NT2/D1 (cell line): ENCODE measurements around the gene TMIGD2.
A peak's percentile ranks its signal among the peaks of the same experiment; 100 is the strongest.

ENCODE experiments used
- DNase-seq: peaks from one replicate; pipeline ENCODE4 v3.0.0-alpha.2; 2011; ENCODE audit warnings: low read depth, low spot score
- H3K27me3 ChIP-seq: 2 replicates; pipeline ENCODE4 v1.6.0; 2011; ENCODE audit warnings: mild to moderate bottlenecking; ENCODE audit not compliant: insufficient read length, insufficient read depth
- H3K36me3 ChIP-seq: 2 replicates; pipeline ENCODE4 v1.6.1; 2011; ENCODE audit warnings: mild to moderate bottlenecking, low read length, mixed read lengths; ENCODE audit not compliant: insufficient read depth, insufficient read length
- H3K4me1 ChIP-seq: 2 replicates; pipeline ENCODE4 v1.5.1; 2011; ENCODE audit not compliant: insufficient read depth, insufficient read length
- H3K4me3 ChIP-seq: 2 replicates; pipeline ENCODE4 v1.5.1; 2011; ENCODE audit warnings: low read depth; ENCODE audit not compliant: insufficient read length
- H3K9ac ChIP-seq: 2 replicates; pipeline ENCODE4 v1.6.0; 2011; ENCODE audit warnings: low read depth; ENCODE audit not compliant: insufficient read length
- H3K9me3 ChIP-seq: 2 replicates; pipeline ENCODE4 v1.5.1; 2011; ENCODE audit warnings: mild to moderate bottlenecking, low read length; ENCODE audit not compliant: insufficient read depth
- SUZ12 ChIP-seq: IDR thresholded peaks from 2 replicates; pipeline ENCODE4 v1.6.1; 2011; ENCODE audit not compliant: insufficient read length, insufficient read depth; ENCODE audit errors: extremely low read depth
- YY1 ChIP-seq: IDR thresholded peaks from 2 replicates; pipeline ENCODE4 v1.6.1; 2011; ENCODE audit not compliant: insufficient read length, insufficient read depth
- ZNF274 ChIP-seq: IDR thresholded peaks from 2 replicates; pipeline ENCODE4 v1.6.1; 2011; ENCODE audit warnings: mild to moderate bottlenecking, low read depth, low read length

The TMIGD2 gene

DNA sequence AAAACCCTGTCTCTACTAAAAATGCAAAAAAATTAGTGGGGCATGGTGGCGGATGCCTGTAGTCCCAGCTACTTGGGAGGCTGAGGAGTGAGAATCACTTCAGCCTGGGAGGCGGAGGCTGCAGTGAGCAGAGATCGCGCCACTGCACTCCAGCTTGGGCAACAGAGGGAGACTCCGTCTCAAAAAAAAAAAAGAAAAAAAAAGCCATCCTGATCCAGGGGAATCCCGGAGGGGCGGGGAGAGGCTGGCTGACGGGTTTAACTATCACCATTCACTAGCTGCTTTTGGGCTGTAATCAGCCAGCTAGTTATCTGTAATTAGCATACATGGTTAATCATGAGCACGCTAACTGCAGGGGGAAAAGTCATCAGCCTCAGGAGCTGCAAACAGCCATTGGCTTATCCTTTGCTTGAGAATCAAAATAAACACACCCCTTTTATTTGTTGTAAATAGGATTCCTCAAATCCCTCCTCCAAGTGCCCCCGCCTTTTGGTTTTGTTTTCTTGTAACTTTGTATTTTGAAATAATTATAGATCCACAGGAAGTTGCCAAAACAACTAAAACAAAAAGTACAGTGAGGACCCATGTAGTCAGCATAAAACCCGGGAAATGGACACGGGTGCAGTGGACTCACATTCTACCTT is 11.8 kb upstream of the TMIGD2 start:
- H3K27me3 ChIP-seq, result no peaks in the 10 kb centered on the region

DNA sequence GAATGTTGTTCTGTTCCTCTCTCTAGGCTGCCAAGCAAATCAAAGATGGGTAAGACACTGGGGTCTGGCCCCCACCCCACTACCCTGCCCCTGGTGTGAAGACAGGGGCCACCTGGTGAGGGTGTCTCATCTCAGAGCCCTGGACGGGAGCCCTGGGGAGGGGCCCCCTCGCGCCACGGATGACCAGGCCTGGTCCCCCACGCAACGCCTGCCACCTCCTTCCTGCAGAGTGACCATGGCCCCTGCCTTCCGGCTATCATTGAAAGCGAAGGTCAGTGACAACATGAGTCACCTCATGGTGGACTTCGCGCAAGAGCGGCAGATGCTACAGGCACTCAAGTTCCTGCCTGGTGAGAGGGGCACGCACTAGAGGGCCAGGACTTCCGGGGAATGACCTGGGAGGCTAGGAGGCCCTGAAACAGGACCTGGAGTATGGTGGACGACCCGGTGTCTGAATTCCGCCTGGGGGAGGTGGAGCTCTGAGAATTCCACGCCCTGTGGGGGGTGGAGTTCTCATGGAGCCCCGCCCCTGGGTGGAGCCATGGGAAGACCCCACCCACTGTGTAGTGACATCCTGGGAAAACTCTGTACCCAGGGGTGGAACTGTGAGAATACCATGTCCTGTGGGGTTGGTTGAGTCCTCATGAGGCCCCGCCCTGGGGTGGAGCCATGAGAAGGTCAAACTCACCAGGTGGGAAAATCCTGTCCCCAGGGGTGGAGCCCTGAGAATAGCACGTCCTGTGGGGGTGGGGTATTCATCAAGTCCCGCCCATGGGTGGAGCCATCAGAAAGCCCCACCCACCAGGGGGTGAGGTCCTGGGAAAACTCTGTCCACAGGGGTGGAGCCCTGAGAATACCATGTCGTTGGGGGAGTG is 8.3 kb upstream of the TMIGD2 start:
- peaks cover 7% of the 10 kb centered on the region for H3K4me1 ChIP-seq
- no peak for DNase-seq
- no peak overlapping the region for H3K4me3 ChIP-seq
- no peak overlapping the region for H3K9ac ChIP-seq
- peaks cover 32% of the 10 kb centered on the region for H3K36me3 ChIP-seq
- peaks cover 7% of the 10 kb centered on the region; the same call in 1 of the 2 replicates for H3K9me3 ChIP-seq
- no peaks in the 10 kb centered on the region for H3K27me3 ChIP-seq
- no peak for TF ChIP-seq SUZ12
- no peak for TF ChIP-seq ZNF274
- TF ChIP-seq YY1, result no peak

More for the DNA sequence above, 11.8 kb upstream of the TMIGD2 start:
- DNase-seq, result no peak
- peaks cover 2% of the 10 kb centered on the region for H3K4me1 ChIP-seq
- H3K36me3 ChIP-seq, result peaks cover 38% of the 10 kb centered on the region
- H3K9ac ChIP-seq, result no peak overlapping the region
- peaks cover 12% of the 10 kb centered on the region; the same call in 1 of the 2 replicates for H3K9me3 ChIP-seq
- no peak overlapping the region for H3K4me3 ChIP-seq
- TF ChIP-seq YY1, result no peak
- TF ChIP-seq SUZ12, result no peak
- no peak for TF ChIP-seq ZNF274

DNA sequence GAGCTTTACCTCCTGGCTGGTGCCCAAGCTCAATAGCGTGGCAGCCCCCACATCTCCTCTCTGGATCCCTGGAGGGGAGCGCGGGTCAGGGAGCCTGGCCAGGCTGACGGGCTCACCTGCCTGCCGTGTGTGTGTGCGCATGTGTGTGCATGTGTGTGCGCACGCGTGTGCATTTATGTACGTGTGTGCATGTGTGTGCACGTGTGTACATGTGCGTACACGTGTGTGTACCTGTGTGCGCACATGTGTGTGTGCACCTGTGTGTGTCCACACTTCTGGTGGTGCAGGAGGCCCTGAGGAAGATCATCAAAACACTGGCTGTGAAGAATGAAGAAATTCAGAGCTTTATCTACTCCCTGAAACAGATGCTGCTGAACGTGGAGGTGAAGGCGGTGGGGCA is 3.5 kb upstream of the TMIGD2 start:
- H3K4me3 ChIP-seq, result no peak overlapping the region
- peaks cover 20% of the 10 kb centered on the region for H3K36me3 ChIP-seq
- DNase-seq, result no peak
- H3K9ac ChIP-seq, result peak overlapping the region; percentile 51
- no peaks in the 10 kb centered on the region for H3K27me3 ChIP-seq
- TF ChIP-seq YY1 (no peak), ZNF274 (no peak), SUZ12 (no peak)
- H3K4me1 ChIP-seq, result peaks cover 14% of the 10 kb centered on the region
- H3K9me3 ChIP-seq, result peaks cover 3% of the 10 kb centered on the region; the same call in 1 of the 2 replicates

DNA sequence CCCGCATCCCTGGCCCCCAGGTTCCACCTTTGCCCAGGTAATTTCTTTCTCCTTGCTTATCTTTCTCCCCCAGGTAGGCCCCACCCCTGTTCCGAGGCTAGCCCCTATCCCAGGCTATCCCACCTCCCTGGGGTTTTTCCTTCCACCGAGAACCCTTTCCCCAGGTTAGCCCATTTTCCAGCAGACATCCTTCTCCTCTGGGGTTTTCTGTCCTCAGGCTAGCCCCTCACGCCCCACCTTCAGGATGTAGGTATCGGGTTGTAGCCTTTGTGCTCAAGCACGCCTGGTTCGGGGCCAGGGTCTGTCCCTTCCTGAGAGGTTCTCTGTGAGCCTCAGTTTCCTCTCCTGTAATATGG is 3.0 kb upstream of the TMIGD2 start:
- H3K4me3 ChIP-seq, result peak overlapping the region; percentile 11
- no peak for DNase-seq
- TF ChIP-seq SUZ12, result no peak
- no peak for TF ChIP-seq YY1
- TF ChIP-seq ZNF274, result no peak
- H3K27me3 ChIP-seq, result no peaks in the 10 kb centered on the region
- peaks cover 14% of the 10 kb centered on the region for H3K4me1 ChIP-seq
- H3K9me3 ChIP-seq, result no peaks in the 10 kb centered on the region
- H3K36me3 ChIP-seq, result peaks cover 15% of the 10 kb centered on the region
- H3K9ac ChIP-seq, result no peak overlapping the region

DNA sequence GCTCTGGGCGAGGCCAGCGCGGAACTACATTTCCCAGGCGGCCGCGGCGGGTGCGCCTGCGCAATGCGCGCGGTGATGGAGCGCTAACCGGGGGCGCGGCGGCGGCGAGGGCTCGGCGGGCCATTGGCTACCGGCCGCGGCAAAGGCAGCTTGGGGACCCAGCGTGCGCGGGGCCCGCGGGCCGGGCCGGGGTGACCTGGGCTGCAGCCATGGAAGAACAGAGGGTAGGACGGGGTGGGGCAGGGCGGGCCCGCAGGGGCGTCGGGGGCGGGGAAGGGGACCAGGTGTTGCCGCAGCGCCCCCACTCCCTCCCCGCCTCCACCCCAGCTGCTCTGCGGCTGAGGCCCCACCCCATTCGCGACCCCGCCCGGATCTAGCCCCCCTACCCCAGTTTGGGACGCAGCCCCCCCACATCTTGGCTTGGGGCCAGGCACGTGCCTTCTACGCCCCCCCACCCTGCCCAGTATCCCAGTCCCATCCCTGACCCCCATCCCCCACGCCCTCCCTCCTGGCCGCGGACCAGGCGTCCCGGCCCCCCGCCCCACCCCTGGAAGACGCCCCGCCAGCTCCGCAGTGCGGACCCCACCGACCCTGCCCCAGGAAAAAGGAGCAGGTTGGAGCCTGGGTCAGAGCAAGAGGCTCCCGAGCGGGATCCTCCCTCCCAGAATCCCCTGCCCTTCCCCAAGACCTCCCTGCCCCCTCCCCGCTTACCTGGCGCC is 2.5 kb upstream of the TMIGD2 start, which contains the start of gene FSD1:
TSS of gene FSD1 (plus strand) at position 61 of the 719 bp plus-strand sequence. CDS start at position 210, 149 bp downstream.
- H3K9me3 ChIP-seq, result no peaks in the 10 kb centered on the region
- H3K4me3 ChIP-seq, result peak within 1 kb of the TSS; percentile 21
- H3K9ac ChIP-seq, result no peak within 1 kb of the TSS
- no peak for TF ChIP-seq ZNF274
- no peak for TF ChIP-seq YY1
- no peak for TF ChIP-seq SUZ12
- peaks cover 14% of the 10 kb centered on the region for H3K4me1 ChIP-seq
- H3K27me3 ChIP-seq, result no peaks in the 10 kb centered on the region
- H3K36me3 ChIP-seq, result peaks cover 13% of the 10 kb centered on the region
- DNase-seq, result no peak

DNA sequence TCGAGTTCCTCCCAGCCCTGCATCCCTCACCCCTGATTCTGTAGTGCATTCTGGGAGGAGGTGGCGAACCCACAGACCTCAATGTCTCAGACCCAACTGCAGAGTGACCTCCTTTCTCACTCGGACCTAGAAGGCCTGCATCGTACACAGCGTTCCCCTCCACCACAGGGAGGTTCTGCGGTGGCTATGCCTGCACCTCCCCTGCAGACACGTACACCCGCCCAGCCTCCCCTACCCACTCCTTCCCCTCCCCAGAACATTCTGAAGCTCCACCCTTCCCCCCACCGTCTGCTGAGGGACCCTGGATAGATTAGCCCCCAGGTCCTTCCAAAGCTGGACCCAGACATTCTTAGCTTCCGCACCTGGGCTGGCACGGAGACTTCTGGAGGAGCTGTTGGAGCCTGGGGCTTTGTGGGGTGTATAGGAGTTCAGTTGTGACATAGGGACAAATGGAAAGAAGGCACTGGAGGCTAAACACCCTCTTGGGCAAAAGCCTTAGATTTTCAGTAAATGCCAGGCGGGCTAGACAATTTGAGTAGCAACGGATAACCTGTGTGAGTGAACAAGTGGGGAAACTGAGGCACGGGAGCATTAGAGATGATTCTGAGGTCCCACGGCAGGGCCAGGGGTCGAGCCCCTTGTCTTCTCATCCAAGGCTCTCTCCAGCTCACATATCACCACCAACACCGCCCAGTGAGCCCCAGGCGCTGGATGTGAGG is 1.8 kb upstream of the TMIGD2 start:
- DNase-seq, result no peak
- no peak overlapping the region for H3K4me3 ChIP-seq

More for the DNA sequence above, 1.8 kb upstream of the TMIGD2 start:
- TF ChIP-seq ZNF274 (no peak), YY1 (no peak), SUZ12 (no peak)
- peaks cover 13% of the 10 kb centered on the region for H3K36me3 ChIP-seq
- peaks cover 14% of the 10 kb centered on the region for H3K4me1 ChIP-seq
- H3K27me3 ChIP-seq, result no peaks in the 10 kb centered on the region
- no peak overlapping the region for H3K9ac ChIP-seq
- no peaks in the 10 kb centered on the region for H3K9me3 ChIP-seq
